T-helper 1 cell (primary cell): ENCODE data around the gene EVC2.
"Not testable (repeated sequence)": the region's sequence is repeated elsewhere in the genome, so short reads cannot be mapped to it uniquely, and the experiment has no call there.

Source experiments
- DNase-seq, 5 donors: peaks; one replicate each; pipeline ENCODE4 v3.0.0-alpha.2; 2012 to 2020

Gene EVC2

DNA sequence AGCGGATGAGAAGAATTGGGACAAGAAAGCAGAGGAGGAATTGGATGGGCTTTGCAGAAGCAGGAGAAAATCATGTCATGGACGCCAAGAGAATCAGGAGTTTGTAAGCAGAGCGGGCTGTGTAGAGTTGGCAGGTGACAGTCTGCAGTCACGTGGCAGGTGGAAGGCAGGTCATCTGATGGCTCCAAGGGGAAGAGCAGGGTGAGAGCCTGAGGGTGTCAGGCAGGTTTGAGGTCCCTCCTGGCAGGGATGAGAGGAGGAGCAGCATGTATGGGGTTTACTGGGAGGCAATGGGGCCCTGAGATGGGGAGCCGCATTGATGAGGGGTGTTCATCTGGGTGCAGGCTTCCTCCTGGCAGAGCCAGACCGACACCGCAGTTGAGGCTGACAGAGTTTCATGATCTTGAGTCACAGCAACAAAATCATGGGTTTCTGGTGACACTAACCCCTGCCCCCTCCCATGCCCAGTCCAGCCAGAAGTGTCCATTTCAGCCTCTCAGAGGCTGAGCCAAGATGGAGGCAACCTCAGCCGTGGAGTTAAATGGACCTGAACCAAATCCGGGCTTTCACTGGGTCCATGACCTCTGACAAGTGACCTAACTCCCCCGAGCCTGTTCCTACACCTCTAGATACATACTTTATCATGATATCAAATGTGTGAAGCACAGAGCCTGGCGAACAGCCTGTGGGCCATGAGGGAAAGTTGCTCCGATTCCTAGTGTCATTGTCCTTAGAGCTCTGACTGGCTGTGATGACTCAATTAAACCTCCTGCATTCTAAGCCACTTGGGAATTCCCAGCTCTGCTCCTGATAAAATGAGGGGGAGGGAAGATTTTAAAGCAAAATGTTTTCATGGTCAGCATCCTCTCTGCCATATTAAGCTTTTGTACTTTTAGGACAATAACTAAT is 38.7 kb upstream of the EVC2 start:
- no peak for DNase-seq

DNA sequence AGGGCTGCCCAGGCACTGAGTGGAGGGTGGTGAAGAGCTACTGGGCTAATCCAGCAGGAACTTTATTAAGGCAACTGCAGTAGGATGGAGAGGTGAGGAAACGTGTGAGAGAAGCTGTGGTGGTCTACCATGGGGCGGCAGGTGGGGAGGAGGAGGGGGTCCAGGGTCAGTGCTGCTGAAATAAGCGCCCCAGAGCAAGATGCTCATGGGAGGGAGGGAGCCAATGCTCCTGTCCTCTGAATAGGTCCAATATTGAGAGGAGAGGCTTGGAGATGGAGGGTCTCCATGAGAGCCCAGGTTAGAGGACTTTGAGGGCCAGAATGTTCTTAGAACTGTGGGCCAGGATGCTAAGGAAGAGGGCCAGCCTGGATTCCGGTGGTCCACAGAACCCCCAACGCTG is 37.9 kb upstream of the EVC2 start:
- DNase-seq = no peak

DNA sequence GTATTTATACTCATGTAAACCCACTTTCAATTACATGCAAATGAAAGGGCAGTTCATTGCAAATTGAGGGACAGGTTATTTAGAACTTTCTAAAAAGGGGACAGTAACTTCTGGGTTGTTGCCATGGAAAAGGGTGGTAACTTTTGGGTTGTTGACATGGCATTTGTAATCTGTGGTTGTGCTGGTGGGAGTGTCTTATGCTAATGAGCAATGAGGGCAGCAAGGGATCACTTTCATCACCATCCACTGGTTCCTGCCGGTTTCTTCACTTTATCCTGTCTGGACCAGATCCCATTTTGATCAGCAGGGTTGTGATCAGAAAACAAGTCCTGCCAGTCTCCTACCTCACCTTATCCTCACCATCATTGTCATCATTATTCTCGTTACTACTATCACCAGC is 34.6 kb upstream of the EVC2 start:
- no peak for DNase-seq

DNA sequence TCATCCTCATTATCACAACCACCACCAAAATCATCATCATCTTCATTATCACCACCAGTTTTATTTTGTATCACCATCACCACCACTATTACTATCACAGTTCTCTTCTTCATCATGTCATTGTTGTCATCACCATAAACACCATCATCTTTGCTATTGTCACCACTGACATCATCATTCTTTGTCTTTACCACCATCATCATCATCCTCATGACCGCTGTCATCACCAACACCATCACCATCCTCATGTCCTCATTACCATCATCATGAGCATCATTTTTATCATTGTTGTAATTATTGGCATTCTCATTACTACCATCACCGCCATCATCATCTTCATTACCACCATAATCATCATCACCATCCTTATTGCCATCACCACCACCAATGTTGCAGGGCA is 34.0 kb upstream of the EVC2 start:
- DNase-seq = no peak

DNA sequence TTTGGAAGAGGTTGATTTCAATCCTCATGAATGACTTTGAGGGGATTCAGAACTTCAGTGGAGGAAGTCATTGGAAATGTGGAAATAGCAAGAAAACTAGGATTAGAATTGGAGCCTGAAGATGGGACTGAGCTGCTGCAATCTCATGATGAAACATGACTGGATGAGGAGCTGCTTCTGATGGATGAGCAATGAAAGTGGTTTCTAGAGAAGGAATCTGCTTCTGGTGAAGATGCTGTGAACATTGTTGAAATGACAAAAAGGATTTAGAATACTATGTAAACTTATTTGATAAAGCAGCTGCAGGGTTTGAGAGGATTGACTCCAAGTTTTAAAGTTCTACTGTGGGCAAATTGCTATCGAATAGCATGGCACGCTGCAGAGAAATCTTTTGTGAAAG is 29.7 kb upstream of the EVC2 start:
- DNase-seq = no peak

DNA sequence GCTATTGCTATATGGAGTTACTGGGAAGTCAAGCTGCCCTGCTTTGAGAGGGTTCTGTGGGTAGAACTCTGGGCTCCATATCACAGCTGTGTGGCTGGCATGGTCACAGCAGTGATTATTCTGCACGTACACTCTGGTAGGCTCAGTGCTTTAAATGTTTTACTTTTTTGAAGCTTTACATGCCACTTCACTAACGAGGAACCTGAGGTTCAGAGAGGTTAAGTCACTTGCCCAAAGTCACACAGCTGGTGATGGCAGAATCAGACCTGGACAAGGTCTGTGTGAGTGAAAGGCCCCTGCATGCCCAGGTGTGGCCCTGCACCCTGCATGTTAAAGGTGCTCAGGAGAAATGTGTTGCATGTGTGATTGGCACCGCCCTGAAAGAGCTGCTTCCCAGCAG is 27.1 kb upstream of the EVC2 start:
- no peak for DNase-seq

DNA sequence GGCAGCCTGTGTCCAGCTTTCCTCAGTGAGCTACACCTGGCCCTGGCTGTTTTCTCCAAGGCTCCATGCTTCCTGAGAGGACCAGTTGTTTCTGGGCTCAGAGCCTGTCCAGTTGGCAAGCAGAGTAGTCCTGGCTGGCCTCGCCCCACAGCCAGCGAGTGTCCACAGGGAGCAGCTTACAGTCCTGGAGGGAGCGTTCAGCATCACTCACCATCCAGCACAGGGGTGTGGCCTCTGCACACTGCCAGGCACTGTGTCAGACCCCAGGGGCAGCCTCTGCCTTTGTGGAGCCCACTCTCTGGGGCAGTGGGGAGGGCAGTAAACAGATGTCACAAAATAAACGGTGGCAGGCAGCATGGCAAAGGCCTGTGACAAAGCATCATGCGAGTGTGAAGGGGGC is 26.5 kb upstream of the EVC2 start:
- DNase-seq = no peak

DNA sequence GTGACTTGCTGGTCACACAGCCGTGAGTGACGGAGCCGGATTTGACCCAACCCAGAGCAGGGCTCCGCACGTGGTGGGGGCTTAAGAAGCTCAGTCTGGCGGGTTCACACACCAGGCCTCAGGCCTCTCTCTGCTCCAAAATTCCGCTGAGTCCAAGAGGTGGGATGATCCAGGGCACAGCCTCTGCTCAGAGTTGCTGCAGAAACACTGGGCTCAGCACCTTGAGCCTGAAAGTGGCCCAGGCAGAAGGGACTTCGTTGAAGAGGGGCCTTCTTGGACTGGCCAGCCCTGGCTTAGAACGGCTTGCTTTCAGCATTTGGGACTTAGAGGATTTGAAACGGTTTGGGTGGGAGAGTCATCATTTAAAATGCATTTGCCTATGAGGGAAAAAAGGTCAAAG is 23.8 kb upstream of the EVC2 start:
- no peak for DNase-seq

DNA sequence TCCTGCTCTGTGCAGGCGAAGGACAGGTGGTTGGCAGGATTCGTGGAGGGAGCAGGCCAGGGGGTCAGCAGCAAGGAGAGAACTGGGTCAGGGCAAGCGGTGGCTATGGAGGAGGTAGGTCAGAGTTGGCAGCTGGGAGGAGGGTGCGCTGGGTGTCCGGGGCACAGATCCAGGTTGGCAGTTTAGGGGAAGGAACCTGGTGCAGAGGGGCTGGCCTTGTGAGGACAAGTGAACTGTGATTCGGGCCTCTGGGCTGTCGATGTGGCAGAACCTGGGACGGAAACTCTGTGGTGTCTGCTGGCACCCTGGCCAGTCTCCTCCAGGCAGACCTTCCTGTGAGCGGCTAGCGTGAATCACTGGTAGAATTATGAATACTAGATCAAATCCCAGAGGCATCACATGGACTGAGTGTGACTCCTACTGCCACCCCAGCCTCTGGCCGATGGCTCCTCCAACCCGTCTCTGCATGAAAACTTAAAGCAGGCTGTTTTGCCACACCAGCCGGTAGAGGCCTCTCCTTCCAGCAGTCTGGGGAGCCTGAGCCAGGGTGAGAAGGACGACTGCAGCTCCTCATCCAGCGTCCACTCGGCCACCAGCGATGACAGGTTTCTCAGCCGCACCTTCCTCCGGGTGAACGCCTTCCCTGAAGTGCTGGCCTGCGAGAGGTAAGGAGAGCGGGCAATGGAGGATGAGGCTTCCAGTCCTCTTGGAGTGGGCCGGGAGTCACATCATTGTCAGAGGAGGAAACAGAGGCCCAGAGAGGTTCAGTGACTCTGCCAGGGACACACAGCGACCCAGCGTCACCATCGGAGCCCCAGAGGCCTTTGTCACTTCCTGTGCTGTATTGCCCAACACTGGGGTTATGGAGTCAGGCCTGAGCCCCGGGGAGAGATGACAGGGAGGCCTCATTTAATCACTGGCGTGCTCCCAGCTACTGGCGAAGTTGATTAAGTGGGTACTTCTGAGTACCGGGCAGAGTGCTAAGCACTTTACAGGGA is 22.9 kb upstream of the EVC2 start:
- DNase-seq = no peak

DNA sequence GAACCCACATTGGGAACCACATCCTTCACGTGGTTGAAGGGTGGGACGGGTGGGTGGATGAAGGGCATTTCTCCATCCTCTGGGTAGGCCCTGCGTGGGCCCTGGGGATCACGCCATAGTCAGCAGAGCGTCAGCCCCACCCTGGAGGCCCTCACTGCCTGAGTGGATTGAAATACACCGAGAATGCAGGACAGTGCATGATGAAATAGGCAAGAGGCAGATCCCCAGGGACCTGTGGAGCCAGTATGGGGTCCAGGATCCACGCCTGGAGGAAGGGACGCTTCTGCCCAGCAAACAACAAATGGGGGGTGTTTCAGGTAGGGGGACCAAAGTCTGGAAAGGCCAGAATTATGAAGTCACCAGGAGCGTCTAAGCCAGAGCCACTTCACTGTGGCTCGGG is 22.1 kb upstream of the EVC2 start:
- DNase-seq = no peak

DNA sequence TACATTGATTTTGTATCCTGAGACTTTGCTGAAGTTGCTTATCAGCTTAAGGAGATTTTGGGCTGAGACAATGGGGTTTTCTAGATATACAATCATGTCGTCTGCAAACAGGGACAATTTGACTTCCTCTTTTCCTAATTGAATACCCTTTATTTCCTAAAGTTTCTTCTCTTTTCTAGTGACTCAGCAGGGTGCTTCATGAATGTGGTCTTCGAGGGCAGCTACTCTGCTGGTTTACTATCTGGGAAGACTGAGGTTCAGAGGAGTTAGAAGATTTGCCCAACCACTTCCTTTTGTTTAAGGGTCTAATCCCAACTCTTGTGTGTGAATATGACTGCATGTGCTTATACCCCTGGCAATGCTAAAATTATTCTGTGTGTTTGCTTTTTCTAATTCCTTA is 20.1 kb upstream of the EVC2 start:
- DNase-seq = not testable (repeated sequence)

DNA sequence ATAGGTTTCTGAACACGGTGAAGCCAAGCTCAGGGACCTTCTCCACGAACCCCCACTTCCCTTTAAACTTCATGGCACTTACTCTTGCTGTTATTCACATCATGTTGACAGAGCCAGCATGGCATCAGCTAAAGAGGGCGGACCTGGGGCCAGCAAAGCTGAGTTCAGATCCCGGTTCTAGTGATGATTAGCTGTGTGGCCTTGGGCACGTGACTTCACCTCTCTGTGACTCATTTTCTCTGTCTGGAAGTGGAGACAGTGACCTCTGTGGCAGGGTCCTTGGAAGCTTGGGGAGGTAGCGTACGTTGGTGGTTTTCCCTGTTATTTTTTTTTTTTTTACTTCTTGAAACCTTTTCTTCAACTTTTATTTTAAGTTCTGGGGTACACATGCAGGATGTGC is 16.0 kb upstream of the EVC2 start:
- DNase-seq = no peak

DNA sequence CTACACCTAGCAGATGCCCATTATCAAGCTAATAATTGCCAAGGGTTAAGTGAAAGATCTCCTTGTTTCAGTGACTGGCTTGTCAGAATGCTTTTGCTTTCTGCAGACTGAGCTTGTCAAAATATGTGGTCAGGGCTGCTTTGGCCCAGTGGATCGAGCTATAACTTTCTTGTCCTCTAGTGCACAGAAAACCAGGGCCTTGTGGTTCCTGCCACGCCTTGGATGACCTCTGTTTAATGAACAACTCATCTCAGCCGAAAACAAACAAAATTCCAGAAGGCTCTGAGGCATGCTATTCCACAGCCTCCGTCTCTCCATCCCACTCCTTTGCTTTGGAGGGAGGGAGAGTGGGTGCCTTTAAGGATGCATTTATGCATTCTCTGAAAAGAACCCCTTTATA is 14.0 kb upstream of the EVC2 start:
- no peak for DNase-seq

DNA sequence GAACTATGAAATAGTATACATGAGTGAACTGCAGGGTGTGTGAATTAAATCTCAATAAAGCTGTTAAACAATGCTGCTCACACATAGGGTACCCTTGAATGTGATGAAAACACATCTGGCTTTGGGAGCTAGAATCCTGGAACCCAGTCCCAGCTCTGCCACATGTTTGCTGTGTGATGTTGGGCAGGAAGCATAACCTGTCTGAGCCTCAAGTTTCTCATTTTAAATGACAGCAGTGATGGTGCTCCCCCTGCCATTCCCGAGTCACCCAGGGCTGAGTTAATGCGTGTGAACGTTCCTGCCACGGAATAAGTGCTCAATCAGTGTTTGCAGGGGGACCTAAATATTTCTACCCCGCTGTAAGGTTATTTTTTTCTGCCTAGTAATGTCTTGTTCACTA is 13.6 kb upstream of the EVC2 start:
- no peak for DNase-seq

DNA sequence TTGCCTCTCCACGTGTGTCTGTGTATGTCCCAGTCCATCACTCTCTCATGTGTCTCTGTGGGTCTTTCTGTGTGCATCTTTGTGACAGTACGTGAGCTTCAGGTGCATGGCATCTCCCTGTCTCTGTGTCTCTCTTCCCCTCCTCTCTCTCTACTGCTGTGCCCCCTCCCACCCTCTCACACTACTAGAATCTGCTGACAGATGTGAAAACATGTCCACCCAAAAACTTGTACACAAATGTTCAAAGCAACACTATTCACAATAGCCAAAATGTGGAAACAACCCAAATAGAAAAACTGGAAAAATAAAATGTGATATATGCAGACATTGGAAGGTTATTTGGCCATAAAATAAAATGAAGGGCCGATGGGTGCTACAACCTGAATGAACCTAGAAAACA is 12.6 kb upstream of the EVC2 start:
- DNase-seq = no peak

DNA sequence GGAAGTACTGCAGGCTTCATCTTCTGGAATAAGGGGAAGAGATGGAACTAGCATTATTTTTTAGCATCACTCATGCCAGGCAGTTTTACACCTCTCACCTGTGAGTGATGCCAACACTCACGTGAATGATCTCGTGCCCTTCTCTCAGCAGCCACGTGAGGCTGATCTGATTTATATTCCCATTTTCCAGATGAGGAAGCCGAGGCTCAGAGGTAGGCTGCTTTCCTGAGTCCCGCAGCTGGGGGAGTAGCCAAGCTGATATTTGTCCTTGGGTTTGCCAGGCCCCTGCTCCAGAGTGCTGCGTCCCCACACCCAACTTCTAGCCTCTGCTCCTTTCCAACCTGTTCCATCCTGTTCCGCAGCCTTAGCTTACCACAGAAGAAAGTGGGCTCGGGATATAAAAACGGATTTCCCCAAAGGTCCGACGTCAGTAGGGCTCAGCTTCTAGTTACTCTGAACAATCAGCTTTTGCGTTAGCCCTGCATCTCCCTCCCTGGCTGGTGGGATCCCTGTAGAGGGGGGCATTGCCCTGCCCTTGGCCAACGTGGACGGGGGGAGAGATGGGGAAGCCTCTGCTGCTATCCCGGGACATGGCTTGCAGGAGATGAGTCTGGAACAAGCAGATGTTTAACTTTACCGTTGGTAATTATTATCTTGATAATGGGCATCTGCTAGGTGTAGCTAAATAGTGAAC is 11.9 kb upstream of the EVC2 start:
- no peak for DNase-seq

DNA sequence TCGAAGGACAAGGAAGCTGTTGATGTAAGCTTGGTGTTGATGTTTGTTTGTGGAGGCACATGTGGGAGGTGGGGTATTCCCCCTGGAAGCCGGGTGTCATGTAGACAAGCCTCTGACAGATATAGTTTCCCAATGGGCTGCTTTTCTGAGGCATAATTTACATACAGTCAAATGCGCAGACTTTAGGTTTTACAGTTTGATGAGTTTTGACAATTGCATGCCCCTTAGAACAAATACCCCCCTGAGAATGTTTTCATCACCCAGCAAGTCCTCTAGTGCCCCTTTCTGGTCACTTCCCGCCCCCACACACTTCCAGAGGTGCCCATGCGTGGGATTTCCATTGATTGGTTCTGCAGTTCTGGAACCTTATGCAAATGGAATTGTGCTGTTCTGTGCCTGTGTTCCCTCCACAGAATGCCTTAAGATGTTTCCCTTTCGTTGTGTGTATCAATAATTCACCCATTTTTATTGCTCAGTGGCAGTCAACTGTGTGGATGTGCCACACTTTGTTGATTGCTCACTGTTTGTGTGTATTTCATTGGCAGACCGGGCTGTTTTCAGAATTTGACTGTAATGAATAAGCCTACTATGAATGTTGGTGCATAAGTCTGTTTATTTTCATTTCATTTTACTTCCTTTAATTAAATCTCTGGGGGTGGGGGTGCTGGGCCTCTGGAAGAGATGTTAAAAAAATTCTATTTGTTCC is 11.1 kb upstream of the EVC2 start:
- no peak for DNase-seq

DNA sequence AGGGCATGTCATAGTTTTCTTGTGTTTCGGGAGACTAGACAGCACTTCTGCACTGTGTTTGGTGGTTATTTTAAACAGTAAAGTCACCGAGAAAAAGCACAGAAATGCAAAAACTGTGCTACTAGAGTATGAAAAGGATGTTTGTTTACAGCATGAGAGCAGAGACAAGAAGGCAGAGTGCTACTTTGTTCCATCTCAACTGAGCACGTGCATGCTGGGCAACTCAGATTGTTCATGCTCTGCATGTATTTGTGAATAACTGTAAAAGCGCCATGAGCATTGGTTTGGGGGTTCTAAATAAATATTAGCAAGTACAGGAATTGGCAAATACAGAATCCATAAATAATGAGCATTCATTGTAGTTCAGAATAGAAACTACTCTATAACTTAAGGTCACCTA is 10.1 kb upstream of the EVC2 start:
- no peak for DNase-seq

DNA sequence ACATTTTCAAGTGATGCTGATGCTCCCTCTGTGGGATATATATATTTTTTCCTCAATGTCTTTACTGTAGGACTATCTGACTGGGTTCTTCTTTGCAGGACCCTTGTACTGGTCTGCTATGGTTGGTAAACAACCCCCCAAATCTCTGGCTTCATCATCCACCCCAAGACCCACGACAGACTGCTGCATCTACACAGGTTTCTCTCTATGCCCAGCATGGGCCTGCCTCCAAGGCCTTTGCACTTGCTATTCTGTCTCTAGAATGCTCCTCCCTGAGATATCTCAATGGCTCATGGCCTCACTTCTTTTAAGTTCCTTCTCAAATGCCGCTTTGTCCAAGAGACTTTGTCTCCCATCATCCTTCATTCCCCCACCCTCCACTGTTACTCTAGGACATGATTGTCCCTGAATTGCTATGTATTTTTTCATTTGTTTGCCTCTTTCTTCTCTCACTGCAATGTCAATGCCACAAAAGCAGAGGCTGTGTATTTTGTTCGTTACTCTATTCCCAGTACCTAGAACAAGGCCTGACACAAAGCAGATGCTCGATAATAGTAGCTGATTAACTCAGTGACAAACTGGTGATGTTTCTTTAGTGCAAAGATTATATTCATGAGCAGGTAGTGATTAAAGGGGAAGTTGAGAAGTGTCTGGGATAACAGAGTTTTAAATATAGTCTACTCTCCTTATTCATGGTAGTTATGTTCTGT is 9.2 kb upstream of the EVC2 start:
- DNase-seq = no peak

DNA sequence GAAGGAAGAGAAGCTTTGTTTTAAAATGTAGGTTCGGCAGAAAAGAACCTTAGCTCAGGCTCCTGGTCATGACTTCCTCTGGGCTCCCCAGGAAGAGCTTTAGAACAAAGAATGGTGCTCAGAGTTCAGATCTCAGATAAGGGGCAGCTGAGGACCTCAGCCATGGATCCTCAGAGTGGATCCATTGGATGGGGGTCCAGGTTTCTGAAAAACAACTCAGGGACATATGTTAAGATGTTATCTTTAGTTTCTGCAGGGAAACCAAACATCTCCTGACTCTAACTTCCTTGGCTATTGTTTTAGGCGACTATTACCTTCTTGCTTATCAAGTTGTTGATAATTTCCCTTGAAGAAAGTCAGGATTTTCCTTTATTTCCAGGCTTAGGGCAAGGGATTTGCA is 8.0 kb upstream of the EVC2 start:
- DNase-seq = no peak

DNA sequence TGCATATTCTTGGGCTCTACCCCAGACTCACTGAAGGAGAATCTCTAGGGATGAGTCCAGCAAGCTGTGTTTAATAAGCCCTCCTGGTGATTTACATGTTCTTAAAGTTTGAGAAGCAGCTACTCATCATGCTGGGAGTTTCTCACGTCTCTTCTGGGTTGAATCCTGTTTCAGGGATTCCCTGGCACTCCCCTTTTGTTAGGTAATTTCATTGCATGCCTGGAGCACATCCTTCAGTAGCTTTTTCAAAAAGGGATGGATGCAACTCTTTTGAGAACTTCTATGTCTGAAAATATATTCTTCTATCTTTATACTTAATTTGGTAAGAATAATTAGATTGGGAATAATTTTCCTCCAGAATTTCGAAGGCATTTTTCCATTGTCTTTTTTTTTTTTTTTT is 7.0 kb upstream of the EVC2 start:
- no peak for DNase-seq

DNA sequence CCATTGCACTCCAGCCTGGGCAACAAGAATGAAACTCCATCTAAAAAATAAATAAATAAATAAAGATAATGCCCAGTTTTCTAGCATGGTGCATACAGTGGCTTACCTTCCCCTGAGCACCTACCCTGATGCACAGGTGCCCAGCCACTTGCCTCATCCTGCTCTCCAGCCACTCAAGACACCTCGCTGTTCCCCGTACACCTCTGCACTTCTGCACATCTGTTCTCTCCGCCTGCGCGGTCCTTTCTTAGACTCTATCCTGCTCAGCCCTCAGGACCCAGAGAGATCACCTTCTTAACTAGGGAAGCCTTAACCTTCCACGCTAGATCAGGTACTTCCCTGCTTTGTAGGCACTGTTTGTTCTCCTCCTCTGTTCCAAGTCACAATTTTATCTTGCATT is 5.5 kb upstream of the EVC2 start:
- no peak for DNase-seq
